Liver (tissue), 9 donors: ENCODE measurements around the gene DRAXIN. TPM values are rescaled to one million over a fixed set of nuclear protein-coding genes. Genes with fewer than 3 reads are reported as not detected.

Source experiments
- DNase-seq: peaks from one replicate; pipeline ENCODE4 v3.0.0-alpha.2; 2017; ENCODE audit warnings: low spot score
- H3K27ac ChIP-seq, 2 donors: one replicate each; pipeline ENCODE4 v1.7.0; 2013; ENCODE audit warnings: inconsistent platforms in 2 of 2, low read length in 2 of 2, control low read depth in 1 of 2, low read depth in 1 of 2, mild to moderate bottlenecking in 1 of 2
- H3K27me3 ChIP-seq, 4 donors: one replicate each; pipeline versions ENCODE4 v1.6.1 to v1.7.0; 2013; ENCODE audit warnings: low read length in 3 of 4, inconsistent platforms in 1 of 4, mild to moderate bottlenecking in 1 of 4, moderate library complexity in 1 of 4; ENCODE audit not compliant: control insufficient read depth in 4 of 4, insufficient read depth in 4 of 4
- H3K36me3 ChIP-seq, 4 donors: one replicate each; pipeline versions ENCODE4 v1.6.1 to v1.7.0; 2013; ENCODE audit warnings: low read length in 3 of 4, mild to moderate bottlenecking in 3 of 4, low read depth in 1 of 4, moderate library complexity in 1 of 4; ENCODE audit not compliant: control insufficient read depth in 4 of 4, insufficient read depth in 3 of 4
- H3K4me1 ChIP-seq, 4 donors: one replicate each; pipeline versions ENCODE4 v1.6.1 to v1.7.0; 2013; ENCODE audit warnings: low read length in 3 of 4, mild to moderate bottlenecking in 3 of 4, moderate library complexity in 1 of 4; ENCODE audit not compliant: control insufficient read depth in 4 of 4, insufficient read depth in 4 of 4
- H3K4me3 ChIP-seq, 3 donors: one replicate each; pipeline versions ENCODE4 v1.6.1 to v1.7.0; 2013; ENCODE audit warnings: low read length in 3 of 3, control low read depth in 1 of 3, low read depth in 1 of 3, mild to moderate bottlenecking in 1 of 3
- H3K9ac ChIP-seq, 2 donors: one replicate each; pipeline ENCODE4 v1.7.0; 2013; ENCODE audit warnings: low read length in 2 of 2, mild to moderate bottlenecking in 2 of 2, moderate library complexity in 2 of 2, control low read depth in 1 of 2, low read depth in 1 of 2
- H3K9me3 ChIP-seq, 4 donors: one replicate each; pipeline versions ENCODE4 v1.6.1 to v1.7.0; 2013; ENCODE audit warnings: low read length in 3 of 4; ENCODE audit not compliant: control insufficient read depth in 4 of 4
- EGR1 ChIP-seq, 2 donors: IDR thresholded peaks; 2 replicates each; pipeline ENCODE4 v1.6.1; 2016 to 2018; ENCODE audit warnings: antibody characterized with exemption in 2 of 2, low read depth in 2 of 2
- FOXA1 ChIP-seq: IDR thresholded peaks from 2 replicates; pipeline ENCODE4 v1.6.1; 2016; ENCODE audit warnings: antibody characterized with exemption
- FOXA2 ChIP-seq: IDR thresholded peaks from 2 replicates; pipeline ENCODE4 v1.6.1; 2016; ENCODE audit warnings: antibody characterized with exemption
- GABPA ChIP-seq, 2 donors: IDR thresholded peaks in 1 of 2; conservative IDR thresholded peaks in 1 of 2; 2 replicates each; pipeline ENCODE4 v1.6.1; 2016; ENCODE audit warnings: antibody characterized with exemption in 2 of 2, mild to moderate bottlenecking in 1 of 2, moderate library complexity in 1 of 2
- HNF4G ChIP-seq: IDR thresholded peaks from 2 replicates; pipeline ENCODE4 v1.6.1; 2016; ENCODE audit warnings: antibody characterized with exemption
- JUND ChIP-seq, 2 donors: IDR thresholded peaks; 2 replicates each; pipeline ENCODE4 v1.6.1; 2016; ENCODE audit warnings: antibody characterized with exemption in 2 of 2
- NR2F2 ChIP-seq: IDR thresholded peaks from 2 replicates; pipeline ENCODE4 v1.6.1; 2016; ENCODE audit warnings: antibody characterized with exemption
- RXRA ChIP-seq, 2 donors: IDR thresholded peaks; 2 replicates each; pipeline ENCODE4 v1.6.1; 2017 to 2018; ENCODE audit warnings: antibody characterized with exemption in 2 of 2, mild to moderate bottlenecking in 1 of 2
- SP1 ChIP-seq: IDR thresholded peaks from 2 replicates; pipeline ENCODE4 v1.6.1; 2018; ENCODE audit warnings: antibody characterized with exemption, mild to moderate bottlenecking
- TAF1 ChIP-seq: conservative IDR thresholded peaks from 2 replicates; pipeline ENCODE4 v1.6.1; 2016; ENCODE audit warnings: antibody characterized with exemption, mild to moderate bottlenecking
- YY1 ChIP-seq: IDR thresholded peaks from 2 replicates; pipeline ENCODE4 v1.6.1; 2016; ENCODE audit warnings: antibody characterized with exemption, mild to moderate bottlenecking
- WGBS: extraction: QIAGEN DNeasy Blood & Tissue Kit; methylation state at CpG from one replicate; pipeline ENCODE4 v1.1.7; 2013; 5-methylcytosine and 5-hydroxymethylcytosine counted together
- polyA plus RNA-seq, 2 donors: library from polyadenylated mRNA; stranded (reverse) in 1 of 2; unstranded in 1 of 2; fragments of 200-250 nt in 1 of 2; fragments of >200 nt in 1 of 2; fragmentation: Nextera tagmentation in 1 of 2; extraction: Ambion mirVana in 1 of 2; gene quantifications; one replicate each; pipeline versions ENCODE4 v1.2.1 to v1.2.3, GENCODE V29; 2013 to 2015
- total RNA-seq, 2 donors: library from RNA; depleted of rRNA; stranded (reverse); fragments of >200 nt; gene quantifications; one replicate each; pipeline ENCODE4 v1.2.3, GENCODE V29; 2014
- TF ChIP-seq, protein P1 (sequence below): IDR thresholded peaks from 2 replicates; pipeline ENCODE4 v1.6.1; 2016; ENCODE audit warnings: antibody characterized with exemption, mild to moderate bottlenecking
- TF ChIP-seq, protein P2 (sequence below): IDR thresholded peaks from 2 replicates; pipeline ENCODE4 v1.6.1; 2016; ENCODE audit warnings: antibody characterized with exemption
- TF ChIP-seq, protein P3 (sequence below): fragments of 150-350 bp; IDR thresholded peaks from 2 replicates; pipeline ENCODE4 v1.5.1; 2017; ENCODE audit warnings: improper control_type of control experiment, low read depth, low read length; ENCODE audit not compliant: missing input control
- TF ChIP-seq, protein P4 (sequence below): IDR thresholded peaks from 2 replicates; pipeline ENCODE4 v1.6.1; 2016; ENCODE audit warnings: antibody characterized with exemption
- TF ChIP-seq, protein P5 (sequence below): IDR thresholded peaks from 2 replicates; pipeline ENCODE4 v1.6.1; 2016; ENCODE audit warnings: antibody characterized with exemption
- donor health status: healthy.
- donor health status: healthy.
- donor health status: healthy.
- donor health status: healthy.
- donor health status: healthy.

Gene DRAXIN
- total and polyA plus RNA-seq, 4 donors, result under 0.01 to 0.01 TPM; not detected in 2

DNA sequence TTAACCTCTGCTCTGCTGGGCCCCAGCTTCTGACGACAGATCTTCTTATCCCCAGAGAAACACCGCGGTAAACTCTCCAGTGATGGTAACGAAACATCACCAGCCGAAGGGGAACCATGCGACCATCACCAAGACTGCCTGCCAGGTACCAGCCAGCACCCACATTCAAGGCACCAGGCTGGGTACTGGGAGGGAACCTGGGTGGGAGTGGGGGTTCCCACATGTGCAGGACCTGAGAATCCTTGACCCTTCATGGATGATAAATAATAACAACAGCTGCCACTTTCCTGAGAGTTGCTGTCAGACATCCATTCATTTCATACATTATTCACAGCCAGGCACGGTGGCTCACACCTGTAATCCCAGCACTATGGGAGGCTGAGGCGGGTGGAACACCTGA is 20.8 kb downstream of the DRAXIN start:
- Histone ChIP-seq H3K4me3 (no peak overlapping the region), H3K27me3 (no peaks in the 10 kb centered on the region), H3K27ac (no peak overlapping the region), H3K9ac (no peak overlapping the region), H3K9me3 (no peaks in the 10 kb centered on the region), H3K36me3 (no peaks in the 10 kb centered on the region), H3K4me1 (peaks cover 0 to 9% (median 5%) of the 10 kb centered on the region in 4 donors)
- 90% methylated on average over 8 of the region's 8 CpGs for WGBS
- no peak for TF ChIP-seq GABPA (IDR thresholded peaks at IDR 0.05 in 1 of 2, conservative IDR thresholded peaks at IDR 0.05 in 1 of 2)
- no peak for TF ChIP-seq EGR1 (IDR thresholded peaks at IDR 0.05; ENCODE audit: low read depth in 2 of 2)
- TF ChIP-seq NR2F2, result no peak
- TF ChIP-seq, protein P1, sequence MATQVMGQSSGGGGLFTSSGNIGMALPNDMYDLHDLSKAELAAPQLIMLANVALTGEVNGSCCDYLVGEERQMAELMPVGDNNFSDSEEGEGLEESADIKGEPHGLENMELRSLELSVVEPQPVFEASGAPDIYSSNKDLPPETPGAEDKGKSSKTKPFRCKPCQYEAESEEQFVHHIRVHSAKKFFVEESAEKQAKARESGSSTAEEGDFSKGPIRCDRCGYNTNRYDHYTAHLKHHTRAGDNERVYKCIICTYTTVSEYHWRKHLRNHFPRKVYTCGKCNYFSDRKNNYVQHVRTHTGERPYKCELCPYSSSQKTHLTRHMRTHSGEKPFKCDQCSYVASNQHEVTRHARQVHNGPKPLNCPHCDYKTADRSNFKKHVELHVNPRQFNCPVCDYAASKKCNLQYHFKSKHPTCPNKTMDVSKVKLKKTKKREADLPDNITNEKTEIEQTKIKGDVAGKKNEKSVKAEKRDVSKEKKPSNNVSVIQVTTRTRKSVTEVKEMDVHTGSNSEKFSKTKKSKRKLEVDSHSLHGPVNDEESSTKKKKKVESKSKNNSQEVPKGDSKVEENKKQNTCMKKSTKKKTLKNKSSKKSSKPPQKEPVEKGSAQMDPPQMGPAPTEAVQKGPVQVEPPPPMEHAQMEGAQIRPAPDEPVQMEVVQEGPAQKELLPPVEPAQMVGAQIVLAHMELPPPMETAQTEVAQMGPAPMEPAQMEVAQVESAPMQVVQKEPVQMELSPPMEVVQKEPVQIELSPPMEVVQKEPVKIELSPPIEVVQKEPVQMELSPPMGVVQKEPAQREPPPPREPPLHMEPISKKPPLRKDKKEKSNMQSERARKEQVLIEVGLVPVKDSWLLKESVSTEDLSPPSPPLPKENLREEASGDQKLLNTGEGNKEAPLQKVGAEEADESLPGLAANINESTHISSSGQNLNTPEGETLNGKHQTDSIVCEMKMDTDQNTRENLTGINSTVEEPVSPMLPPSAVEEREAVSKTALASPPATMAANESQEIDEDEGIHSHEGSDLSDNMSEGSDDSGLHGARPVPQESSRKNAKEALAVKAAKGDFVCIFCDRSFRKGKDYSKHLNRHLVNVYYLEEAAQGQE, result no peak
- no peak for TF ChIP-seq SP1
- TF ChIP-seq TAF1, result no peak
- TF ChIP-seq, protein P2, sequence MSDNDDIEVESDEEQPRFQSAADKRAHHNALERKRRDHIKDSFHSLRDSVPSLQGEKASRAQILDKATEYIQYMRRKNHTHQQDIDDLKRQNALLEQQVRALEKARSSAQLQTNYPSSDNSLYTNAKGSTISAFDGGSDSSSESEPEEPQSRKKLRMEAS, result no peak
- TF ChIP-seq HNF4G, result no peak
- TF ChIP-seq JUND (IDR thresholded peaks at IDR 0.05), result no peak
- TF ChIP-seq, protein P3, sequence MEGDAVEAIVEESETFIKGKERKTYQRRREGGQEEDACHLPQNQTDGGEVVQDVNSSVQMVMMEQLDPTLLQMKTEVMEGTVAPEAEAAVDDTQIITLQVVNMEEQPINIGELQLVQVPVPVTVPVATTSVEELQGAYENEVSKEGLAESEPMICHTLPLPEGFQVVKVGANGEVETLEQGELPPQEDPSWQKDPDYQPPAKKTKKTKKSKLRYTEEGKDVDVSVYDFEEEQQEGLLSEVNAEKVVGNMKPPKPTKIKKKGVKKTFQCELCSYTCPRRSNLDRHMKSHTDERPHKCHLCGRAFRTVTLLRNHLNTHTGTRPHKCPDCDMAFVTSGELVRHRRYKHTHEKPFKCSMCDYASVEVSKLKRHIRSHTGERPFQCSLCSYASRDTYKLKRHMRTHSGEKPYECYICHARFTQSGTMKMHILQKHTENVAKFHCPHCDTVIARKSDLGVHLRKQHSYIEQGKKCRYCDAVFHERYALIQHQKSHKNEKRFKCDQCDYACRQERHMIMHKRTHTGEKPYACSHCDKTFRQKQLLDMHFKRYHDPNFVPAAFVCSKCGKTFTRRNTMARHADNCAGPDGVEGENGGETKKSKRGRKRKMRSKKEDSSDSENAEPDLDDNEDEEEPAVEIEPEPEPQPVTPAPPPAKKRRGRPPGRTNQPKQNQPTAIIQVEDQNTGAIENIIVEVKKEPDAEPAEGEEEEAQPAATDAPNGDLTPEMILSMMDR, result no peak
- TF ChIP-seq, protein P4, sequence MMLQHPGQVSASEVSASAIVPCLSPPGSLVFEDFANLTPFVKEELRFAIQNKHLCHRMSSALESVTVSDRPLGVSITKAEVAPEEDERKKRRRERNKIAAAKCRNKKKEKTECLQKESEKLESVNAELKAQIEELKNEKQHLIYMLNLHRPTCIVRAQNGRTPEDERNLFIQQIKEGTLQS, result no peak
- TF ChIP-seq FOXA1, result no peak
- TF ChIP-seq YY1, result no peak
- TF ChIP-seq RXRA (IDR thresholded peaks at IDR 0.05), result no peak
- TF ChIP-seq, protein P5, sequence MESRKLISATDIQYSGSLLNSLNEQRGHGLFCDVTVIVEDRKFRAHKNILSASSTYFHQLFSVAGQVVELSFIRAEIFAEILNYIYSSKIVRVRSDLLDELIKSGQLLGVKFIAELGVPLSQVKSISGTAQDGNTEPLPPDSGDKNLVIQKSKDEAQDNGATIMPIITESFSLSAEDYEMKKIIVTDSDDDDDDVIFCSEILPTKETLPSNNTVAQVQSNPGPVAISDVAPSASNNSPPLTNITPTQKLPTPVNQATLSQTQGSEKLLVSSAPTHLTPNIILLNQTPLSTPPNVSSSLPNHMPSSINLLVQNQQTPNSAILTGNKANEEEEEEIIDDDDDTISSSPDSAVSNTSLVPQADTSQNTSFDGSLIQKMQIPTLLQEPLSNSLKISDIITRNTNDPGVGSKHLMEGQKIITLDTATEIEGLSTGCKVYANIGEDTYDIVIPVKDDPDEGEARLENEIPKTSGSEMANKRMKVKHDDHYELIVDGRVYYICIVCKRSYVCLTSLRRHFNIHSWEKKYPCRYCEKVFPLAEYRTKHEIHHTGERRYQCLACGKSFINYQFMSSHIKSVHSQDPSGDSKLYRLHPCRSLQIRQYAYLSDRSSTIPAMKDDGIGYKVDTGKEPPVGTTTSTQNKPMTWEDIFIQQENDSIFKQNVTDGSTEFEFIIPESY, result no peak
- no peak for TF ChIP-seq FOXA2
- DNase-seq, result no peak

DNA sequence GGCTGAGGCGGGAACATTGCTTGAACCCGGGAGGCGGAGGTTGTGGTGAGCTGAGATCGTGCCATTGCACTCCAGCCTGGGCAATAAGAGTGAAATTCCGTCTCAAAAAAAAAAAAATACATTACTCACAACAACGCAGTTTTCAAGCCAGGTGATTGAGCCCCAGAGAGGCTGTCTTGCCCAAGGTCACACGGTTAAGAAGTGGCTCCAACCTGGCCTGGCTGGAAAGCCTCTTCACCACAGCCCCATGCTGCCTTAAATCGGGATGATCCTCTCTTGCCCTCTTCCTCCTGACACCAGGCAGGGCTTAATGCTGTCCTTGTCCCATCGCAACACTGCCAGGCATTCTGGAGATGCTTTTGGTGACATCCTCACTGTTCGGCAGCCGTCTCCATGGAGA is 21.6 kb downstream of the DRAXIN start:
- Histone ChIP-seq H3K9ac (no peak overlapping the region), H3K27ac (no peak overlapping the region), H3K9me3 (no peaks in the 10 kb centered on the region), H3K27me3 (no peaks in the 10 kb centered on the region), H3K4me3 (no peak overlapping the region), H3K36me3 (no peaks in the 10 kb centered on the region), H3K4me1 (peaks cover 0 to 1% (median 0%) of the 10 kb centered on the region in 4 donors)
- no peak for DNase-seq
- 82% methylated on average over 11 of the region's 11 CpGs for WGBS
- TF ChIP-seq, protein P3, result no peak
- TF ChIP-seq JUND (IDR thresholded peaks at IDR 0.05) (no peak), RXRA (IDR thresholded peaks at IDR 0.05) (no peak), FOXA2 (no peak), HNF4G (no peak), NR2F2 (no peak)
- TF ChIP-seq, protein P1, result no peak
